CD4-positive, alpha-beta T cell treated with Interleukin-4 for 1 hour (primary cell): ENCODE results near the gene MRPS15.
"Not testable (repeated sequence)": the region's sequence is repeated elsewhere in the genome, so short reads cannot be mapped to it uniquely, and the experiment has no call there.

Experiments used
- DNase-seq, 2 donors: peaks; one replicate each; pipeline ENCODE4 v3.0.0-alpha.2; 2020 to 2022

MRPS15 gene

DNA sequence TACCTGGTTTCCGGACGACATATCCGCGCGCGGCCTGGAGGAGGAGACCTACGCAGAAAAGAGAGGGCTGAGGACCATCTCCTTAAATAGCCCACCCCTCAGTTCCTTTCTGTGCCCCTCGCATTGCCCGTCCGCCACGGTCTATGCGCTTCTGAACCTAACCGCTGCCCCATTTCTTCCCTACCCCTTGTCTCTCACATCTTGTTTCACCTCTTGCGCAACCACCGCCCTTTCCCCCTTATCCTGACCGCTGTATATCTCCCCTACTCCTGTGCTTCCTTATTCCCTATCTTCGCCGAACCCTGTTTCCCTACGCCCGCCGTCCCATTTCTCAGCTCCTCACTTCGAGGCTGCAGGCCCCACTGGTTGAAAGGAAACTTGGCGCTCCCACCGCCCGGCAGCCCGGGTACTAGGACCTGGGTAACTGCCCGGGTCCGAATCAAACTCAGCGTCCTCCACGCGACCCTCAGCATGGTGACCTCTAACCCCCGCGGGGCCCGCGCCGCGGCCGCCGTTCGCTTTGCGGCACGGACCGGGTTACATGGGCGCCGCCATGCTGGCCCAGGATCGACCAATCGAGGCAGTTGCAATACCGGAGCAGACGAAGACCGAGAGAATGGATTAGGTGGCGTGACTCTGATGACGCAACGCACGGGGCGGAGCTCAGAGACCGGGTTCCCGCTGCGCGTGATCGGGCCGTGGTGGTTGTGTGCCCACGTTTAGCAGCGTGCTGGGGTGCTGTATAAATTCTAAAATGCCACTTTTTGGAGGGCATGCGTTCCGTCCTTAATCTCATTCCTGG, at the start of gene MRPS15:
Gene MRPS15 (minus strand): TSS at position 582 of the 802 bp plus-strand sequence. CDS start 109 bp downstream, at position 473.
- peak; percentile 94 to 95 for DNase-seq

GRCh38 chr1:36512842-36513241, 48.7 kb upstream of the MRPS15 start:
- no peak for DNase-seq

DNA sequence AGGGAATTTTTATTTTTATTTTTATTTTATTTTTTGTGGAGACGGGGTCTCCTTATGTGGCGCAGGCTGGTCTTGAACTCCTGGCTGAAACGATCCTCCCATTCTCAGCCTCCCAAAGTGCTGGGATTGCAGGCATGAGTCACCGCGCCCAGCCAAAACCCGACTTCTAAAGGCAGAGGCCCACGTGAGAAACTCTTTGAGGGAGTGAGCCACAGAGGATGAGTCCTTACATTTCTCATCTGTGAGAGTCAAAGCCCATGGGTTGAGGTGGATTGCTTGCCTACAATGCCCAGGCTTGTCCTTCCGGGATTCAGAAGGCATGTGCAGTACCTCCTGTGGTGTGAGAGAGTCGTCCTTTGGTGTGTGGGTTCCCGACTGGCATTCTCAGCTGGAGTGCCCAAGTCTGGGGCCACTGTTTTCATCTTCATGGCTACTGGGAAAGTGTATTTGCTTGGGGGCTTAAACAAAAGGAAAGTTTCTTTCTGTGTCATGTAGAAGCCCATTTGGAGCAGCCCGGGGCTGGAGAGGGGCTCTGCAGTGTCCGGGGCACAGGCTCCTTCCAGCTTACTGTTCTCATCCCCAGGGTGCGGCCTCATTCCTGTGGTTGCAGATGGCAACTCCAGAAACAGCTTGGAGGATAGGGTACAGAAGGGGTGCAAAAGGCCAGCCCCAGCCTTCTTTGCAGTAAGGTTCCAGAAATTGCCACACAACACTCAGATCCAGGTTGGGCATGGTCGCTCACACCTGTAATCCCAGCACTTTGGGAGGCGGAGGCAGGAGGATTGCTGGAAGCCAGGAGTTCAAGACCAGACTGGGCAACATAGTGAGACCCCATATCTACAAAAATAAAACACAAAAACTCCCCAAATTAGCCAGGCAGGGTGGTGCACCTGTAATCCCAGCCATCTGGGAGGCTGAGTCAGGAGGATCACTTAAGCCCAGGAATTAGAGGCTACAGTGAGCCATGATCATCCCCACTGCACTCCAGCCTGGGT, 47.9 kb upstream of the MRPS15 start:
- DNase-seq = no peak

DNA sequence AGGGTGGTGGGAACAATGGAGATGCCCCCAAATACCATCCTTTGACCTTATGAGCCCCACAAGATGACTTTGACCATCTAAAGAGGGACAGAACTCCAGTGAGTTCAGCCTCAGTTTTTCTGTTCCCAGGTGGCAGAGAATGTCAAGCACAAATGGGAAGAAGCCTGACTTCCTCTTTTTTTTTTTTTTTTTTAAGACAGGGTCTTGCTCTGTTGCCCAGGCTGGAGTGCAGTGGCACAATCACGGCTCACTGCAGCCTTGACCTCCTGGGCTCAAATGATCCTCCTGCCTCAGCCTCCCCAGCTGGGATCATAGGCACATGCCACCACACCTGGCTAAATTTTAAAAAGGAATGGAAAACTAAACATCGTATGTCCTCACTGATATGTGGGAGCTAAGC, 47.0 kb upstream of the MRPS15 start:
- not testable (repeated sequence) for DNase-seq

DNA sequence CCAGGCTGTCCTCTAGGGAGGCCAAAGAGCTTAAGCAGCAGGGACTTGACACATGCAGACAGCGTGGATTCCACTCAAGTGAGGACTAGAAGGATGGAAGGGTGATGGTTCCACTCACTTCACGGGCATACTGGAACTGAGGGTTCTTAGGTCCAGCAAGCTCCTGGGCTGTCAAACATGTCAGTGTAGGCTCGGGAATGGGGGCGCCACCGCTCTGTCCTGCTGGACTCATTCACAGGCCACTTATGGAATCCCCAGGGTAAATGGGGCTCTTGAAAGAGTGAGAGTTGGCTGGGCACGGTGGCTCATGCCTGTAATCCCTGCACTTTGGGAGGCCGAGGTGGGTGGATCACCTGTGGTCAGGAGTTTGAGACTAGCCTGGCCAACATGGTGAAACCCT, 46.2 kb upstream of the MRPS15 start:
- DNase-seq = no peak

- no peak for DNase-seq
Observed at GRCh38 chr1:36508257-36508656, 44.1 kb upstream of the MRPS15 start.

GRCh38 chr1:36506276-36506920, 42.2 kb upstream of the MRPS15 start:
- no peak for DNase-seq

- no peak for DNase-seq
Observed at GRCh38 chr1:36503733-36504132, 39.5 kb upstream of the MRPS15 start.

DNA sequence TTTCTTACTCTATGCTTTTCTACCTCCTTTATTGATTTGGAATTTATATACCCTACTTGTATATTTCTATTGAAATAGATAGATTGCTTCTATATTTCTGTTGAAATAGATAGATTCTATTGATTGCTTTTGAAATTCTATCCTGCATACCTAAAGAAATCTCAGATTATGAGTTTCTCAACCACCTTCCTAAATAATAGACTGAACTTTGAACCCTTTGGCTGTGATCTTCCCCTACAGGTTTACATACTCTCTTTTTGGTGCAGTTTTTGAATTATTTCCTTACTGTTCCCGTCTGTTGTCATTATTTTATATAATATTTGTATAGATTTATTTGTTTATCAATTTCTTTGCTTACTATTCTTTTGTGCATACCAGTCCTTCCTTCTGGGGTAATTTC, 39.0 kb upstream of the MRPS15 start:
- DNase-seq = no peak

DNA sequence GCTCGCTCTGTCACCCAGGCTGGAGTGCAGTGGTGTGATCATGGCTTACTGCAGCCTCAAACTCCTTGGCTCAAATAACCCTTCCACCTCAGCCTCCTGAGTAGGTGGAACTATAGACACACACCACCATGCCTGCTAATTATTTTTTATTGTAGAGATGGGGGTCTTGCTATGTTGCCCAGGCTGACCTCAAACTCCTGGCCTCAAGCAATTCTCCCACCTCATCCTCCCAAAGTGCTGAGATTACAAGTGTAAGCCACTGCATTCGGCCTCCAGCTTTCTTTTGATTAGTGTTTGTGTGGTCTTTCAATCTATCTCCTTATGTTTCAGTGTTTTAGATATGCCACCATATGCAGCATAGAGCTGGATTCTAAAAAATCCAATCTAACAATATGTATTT, 38.4 kb upstream of the MRPS15 start:
- no peak for DNase-seq

GRCh38 chr1:36501911-36502310, 37.7 kb upstream of the MRPS15 start:
- DNase-seq = not testable (repeated sequence)

- DNase-seq = no peak
Observed at GRCh38 chr1:36497207-36497606, 33.0 kb upstream of the MRPS15 start.

GRCh38 chr1:36494971-36495370, 30.8 kb upstream of the MRPS15 start:
- no peak for DNase-seq

GRCh38 chr1:36493524-36493923, 29.3 kb upstream of the MRPS15 start:
- no peak for DNase-seq

GRCh38 chr1:36492491-36492890, 28.3 kb upstream of the MRPS15 start:
- DNase-seq = no peak

DNA sequence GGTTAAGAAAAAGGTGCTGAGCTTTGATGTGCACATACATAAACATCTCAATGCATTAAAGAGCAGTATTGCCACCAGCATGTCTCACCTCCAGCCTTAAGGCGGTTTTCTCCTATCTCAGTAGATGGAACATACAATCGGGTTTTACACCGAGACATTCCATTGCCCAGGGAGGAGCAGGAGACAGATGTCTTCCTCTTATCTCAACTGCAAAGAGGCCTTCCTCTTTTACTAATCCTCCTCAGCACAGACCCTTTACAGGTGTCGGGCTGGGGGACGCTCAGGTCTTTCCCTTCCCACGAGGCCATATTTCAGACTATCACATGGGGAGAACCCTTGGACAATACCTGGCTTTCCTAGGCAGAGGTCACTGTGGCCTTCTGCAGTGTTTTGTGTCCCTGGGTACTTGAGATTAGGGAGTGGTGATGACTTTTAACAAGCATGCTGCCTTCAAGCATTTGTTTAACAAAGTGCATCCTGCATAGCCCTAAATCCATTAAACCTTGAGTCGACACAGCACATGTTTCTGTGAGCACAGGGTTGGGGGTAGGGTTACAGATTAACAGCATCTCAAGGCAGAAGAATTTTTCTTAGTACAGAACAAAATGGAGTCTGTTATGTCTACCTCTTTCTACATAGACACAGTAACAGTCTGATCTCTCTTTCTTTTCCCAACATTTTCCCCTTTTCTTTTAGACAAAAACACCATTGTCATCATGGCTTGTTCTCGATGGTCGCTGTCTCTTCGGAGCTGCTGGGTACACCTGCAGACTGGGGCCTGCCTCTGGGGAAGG, 25.3 kb upstream of the MRPS15 start:
- not testable (repeated sequence) for DNase-seq

- no peak for DNase-seq
Observed at GRCh38 chr1:36487906-36488305, 23.7 kb upstream of the MRPS15 start.

DNA sequence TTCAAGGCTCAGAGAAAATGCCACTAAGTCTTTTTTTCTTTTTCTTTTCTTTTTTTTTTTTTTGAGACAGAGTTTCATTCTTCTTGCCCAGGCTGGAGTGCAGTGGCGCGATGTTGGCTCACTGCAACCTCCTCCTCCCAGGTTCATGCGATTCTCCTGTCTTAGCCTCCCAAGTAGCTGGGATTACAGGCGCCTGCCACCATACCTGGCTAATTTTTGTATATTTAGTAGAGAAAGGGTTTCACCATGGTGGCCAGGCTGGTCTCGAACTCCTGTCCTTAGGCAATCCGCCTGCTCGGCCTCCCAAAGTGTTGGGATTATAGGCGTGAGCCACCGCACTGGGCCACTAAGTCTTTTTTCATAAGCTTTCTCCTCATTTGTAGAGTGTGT, 23.1 kb upstream of the MRPS15 start:
- not testable (repeated sequence) for DNase-seq

- DNase-seq = peak; percentile 16 to 64
Observed at GRCh38 chr1:36486439-36487335, 22.5 kb upstream of the MRPS15 start.

GRCh38 chr1:36486093-36486438, 21.9 kb upstream of the MRPS15 start:
- DNase-seq = no peak

DNA sequence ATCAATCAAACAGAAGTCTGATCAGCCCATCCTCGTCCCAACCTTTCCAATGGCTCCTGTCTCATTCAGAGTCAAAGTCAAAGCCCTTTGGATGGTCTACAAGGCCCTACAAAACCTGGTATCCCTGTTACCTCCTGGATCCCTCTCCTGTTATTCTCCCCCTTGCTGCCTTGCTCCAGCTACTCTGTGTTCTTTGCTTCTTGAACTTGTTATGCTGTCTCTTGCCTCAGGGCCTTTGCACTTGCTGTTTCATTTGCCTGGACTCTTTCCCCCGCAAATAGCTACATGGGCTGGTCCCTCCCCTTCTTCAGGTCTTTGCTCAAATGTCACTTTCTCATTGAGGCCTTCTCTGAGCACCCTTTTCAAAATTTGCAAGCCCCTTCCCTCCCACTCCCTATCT, 19.9 kb upstream of the MRPS15 start:
- no peak for DNase-seq
